ENCODE data around the gene ZSWIM6.
A peak's percentile ranks its signal among the peaks of the same experiment; 100 is the strongest.

The ZSWIM6 gene

GRCh38 chr5:61333321-61333953 lies 1.4 kb downstream of the ZSWIM6 start:
- peak; percentile 37 for DNase-seq

- no peak for DNase-seq
Observed at GRCh38 chr5:61333954-61334867, 2.2 kb downstream of the ZSWIM6 start.

GRCh38 chr5:61334868-61335615 lies 3.0 kb downstream of the ZSWIM6 start:
- no peak for DNase-seq

- no peak for DNase-seq
Observed at GRCh38 chr5:61339764-61340163, 7.7 kb downstream of the ZSWIM6 start.

GRCh38 chr5:61340775-61341361 lies 8.8 kb downstream of the ZSWIM6 start:
- no peak for DNase-seq

GRCh38 chr5:61342071-61342501 lies 10.0 kb downstream of the ZSWIM6 start:
- DNase-seq, result peak; percentile 29

GRCh38 chr5:61344187-61344944 lies 12.3 kb downstream of the ZSWIM6 start:
- DNase-seq, result no peak

GRCh38 chr5:61346511-61346910 lies 14.5 kb downstream of the ZSWIM6 start:
- DNase-seq, result no peak

GRCh38 chr5:61347080-61347479 lies 15.0 kb downstream of the ZSWIM6 start:
- no peak for DNase-seq

- DNase-seq, result no peak
Observed at GRCh38 chr5:61348447-61348846, 16.4 kb downstream of the ZSWIM6 start.

- no peak for DNase-seq
Observed at GRCh38 chr5:61349935-61350334, 17.9 kb downstream of the ZSWIM6 start.

- DNase-seq, result no peak
Observed at GRCh38 chr5:61350535-61350934, 18.5 kb downstream of the ZSWIM6 start.

GRCh38 chr5:61351733-61352132 lies 19.7 kb downstream of the ZSWIM6 start:
- DNase-seq, result no peak

- DNase-seq, result no peak
Observed at GRCh38 chr5:61352180-61352579, 20.1 kb downstream of the ZSWIM6 start.

GRCh38 chr5:61352612-61353156 lies 20.6 kb downstream of the ZSWIM6 start:
- no peak for DNase-seq

- no peak for DNase-seq
Observed at GRCh38 chr5:61353293-61353692, 21.2 kb downstream of the ZSWIM6 start.

- no peak for DNase-seq
Observed at GRCh38 chr5:61354199-61354598, 22.1 kb downstream of the ZSWIM6 start.

GRCh38 chr5:61357745-61358144 lies 25.7 kb downstream of the ZSWIM6 start:
- peak; percentile 7 for DNase-seq

- no peak for DNase-seq
Observed at GRCh38 chr5:61362796-61363368, 30.8 kb downstream of the ZSWIM6 start.

GRCh38 chr5:61363401-61364114 lies 31.5 kb downstream of the ZSWIM6 start:
- no peak for DNase-seq
